ENCODE measurements around the gene RFTN1.

The RFTN1 gene

DNA sequence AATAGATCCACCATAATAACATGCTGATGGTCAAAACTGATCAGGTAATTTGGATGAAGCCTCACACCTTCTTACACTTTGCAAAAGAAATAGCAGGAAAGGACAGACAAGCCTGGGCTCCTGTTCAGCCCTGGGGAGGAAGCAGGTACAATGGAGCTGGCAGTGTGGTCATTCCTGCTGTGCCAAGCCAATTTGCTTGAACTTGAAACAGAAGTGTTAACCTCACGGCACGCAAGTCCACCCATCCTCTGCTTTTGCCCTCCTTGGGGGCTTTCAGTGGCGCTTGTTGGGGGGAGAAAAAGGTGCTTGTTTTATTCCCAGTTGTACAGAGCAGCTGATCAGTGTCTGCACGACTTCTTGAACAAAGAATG lies 36.8 kb upstream of the RFTN1 start:
- no peak for DNase-seq (ENCODE audit: low spot score)
- no peak for TF ChIP-seq CTCF (IDR thresholded peaks at IDR 0.05; ENCODE audit: extremely low read depth, missing control alignments)

DNA sequence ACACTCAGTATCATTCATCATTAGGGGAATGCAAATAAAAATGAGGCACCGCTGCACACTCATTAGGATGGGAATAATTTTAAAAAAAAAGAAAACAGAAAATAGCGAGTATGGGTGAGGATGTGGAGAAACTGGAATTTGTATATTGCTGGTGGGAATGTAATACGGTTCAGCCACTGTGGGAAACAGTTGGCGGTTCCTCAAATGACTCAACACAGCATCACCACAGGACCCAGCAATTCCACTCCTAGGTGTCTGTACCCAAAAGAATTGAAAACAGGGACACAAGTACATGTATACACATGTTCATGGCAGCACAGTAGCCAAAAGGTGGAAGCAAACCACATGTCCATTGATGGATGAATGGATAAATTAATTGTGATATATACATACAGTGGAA lies 35.2 kb upstream of the RFTN1 start:
- no peak for DNase-seq (ENCODE audit: low spot score)
- TF ChIP-seq CTCF (IDR thresholded peaks at IDR 0.05; ENCODE audit: extremely low read depth, missing control alignments): no peak

GRCh38 chr3:16547561-16548357 lies 34.3 kb upstream of the RFTN1 start:
- no peak for TF ChIP-seq CTCF (IDR thresholded peaks at IDR 0.05; ENCODE audit: extremely low read depth, missing control alignments)
- no peak for DNase-seq (ENCODE audit: low spot score)

DNA sequence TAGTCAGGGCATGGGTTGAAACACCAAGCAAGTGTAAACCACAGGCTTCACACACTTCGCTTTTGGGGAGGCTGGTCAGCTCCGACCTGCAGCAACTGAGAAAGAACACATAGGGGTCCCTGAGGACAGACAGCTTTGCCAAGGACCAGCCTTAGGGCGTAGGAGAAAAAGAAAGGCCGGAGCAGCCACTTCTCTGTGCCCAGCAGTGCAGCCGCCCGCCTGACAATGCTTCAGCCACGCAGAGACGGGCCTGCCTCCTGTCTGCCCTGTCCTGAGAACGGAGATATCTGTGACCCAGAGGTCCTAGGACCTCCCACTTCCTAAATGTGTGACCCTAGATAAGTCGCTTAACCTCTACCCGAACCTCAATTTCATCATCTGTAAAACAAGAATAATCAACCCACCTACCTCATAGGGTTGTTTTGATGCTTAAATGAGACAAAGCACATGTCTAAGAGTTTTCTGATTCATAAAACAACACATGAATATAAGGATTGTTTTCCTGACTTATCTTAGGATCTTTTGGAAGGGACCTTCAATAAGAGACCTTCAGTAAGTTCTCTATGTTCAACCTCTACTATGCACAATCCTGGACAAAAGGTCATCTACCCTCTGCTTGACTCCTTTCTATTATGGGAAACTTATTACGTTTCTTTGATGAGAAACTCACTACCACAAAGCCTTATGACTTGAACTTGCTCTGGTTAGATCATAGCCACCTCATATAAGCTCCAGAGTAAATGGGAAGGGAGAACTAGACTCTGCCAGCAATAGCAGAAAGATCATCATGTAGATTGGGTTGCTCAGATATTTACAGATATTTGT lies 32.9 kb upstream of the RFTN1 start:
- TF ChIP-seq CTCF (IDR thresholded peaks at IDR 0.05; ENCODE audit: extremely low read depth, missing control alignments): no peak
- no peak for DNase-seq (ENCODE audit: low spot score)

DNA sequence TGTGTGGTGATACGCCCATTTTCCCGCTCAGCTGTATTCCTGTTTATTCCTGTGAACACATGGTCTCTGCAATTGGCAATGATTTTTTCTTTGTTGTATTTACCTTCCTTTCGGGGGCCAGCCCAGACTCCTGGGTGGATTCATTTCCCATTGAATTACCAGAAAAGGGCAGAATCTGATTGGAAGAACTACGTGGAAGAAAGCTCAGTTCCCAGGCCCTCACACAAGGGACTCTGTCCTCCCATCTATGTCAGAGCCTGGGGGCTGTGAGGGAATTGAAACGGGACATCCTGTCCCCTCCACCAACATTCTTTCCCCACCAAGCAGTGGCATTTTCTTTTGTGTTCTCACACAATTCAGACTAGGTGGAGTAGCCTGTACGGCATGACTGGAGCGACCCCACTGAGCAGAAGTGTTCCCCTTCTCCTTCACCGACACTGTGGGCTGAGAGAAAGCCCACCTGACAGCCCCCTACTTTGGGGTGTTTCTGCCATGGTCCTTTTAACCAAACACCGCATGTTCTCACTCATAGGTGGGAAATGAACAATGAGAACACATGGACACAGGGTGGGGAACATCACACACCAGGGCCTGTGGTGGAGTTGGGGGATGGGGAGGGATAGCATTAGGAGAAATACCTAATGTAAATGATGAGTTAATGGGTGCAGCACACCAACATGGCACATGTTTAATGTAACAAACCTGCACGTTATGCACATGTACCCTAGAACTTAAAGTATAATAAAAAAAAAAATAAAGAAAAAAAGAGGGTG lies 32.1 kb upstream of the RFTN1 start:
- no peak for DNase-seq (ENCODE audit: low spot score)
- TF ChIP-seq CTCF (IDR thresholded peaks at IDR 0.05; ENCODE audit: extremely low read depth, missing control alignments): no peak

GRCh38 chr3:16543242-16543864 lies 29.9 kb upstream of the RFTN1 start:
- TF ChIP-seq CTCF (IDR thresholded peaks at IDR 0.05; ENCODE audit: extremely low read depth, missing control alignments): no peak
- DNase-seq (ENCODE audit: low spot score): no peak

Measured in GM20000 (cell line).